ENCODE data around the gene BARHL1. TPM values are rescaled to one million over a fixed set of nuclear protein-coding genes. Genes with fewer than 3 reads are reported as not detected.

The BARHL1 gene
- total RNA-seq, 2 experiments from 2014 or later, result not detected

DNA sequence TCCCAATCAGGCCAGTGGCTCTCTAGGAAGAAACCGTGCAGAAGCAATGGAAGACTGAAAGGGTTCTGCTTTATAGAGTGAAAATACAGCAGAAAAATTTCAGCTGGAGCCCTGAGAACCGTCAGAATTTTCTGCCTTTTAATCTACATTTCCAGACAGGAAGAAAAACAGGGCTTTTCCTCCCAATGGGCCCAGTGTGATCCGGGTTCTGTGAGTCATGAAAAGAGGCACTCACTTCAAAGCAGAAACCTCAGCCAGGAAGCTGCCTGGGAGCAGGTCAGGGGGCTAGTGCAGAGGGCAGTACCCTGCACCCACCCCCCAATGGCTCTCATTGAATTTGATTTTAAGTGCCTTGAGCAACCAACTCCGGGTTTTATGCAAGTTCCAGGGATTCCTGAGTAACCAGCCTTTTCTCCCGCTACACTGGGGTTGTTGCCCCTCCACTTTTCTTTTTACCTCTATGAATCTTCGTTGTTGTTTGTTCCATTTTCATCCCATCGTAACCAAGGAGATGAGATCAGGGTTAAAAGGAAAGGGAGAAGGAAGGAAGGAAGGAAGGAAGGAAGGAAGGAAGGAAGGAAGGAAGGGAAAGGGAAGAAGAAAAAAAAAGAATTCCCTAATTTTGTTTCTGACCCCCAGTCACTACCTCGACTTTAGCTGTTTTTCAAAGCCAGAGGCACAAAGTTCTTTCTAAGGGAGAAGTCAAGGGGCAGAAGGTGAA is 1.3 kb downstream of the BARHL1 start:
- Mint-ChIP-seq H3K27me3 (peaks cover 80% of the 10 kb centered on the region), H3K4me3 (no peak overlapping the region), H3K36me3 (ENCODE audit: low read depth) (no peaks in the 10 kb centered on the region), H3K9me3 (no peaks in the 10 kb centered on the region), H3K27ac (no peak overlapping the region), H3K4me1 (peaks cover 7% of the 10 kb centered on the region)
- POLR2A ChIA-PET, result interaction anchor here (0.6 kb wide), 2 partner anchors 11 to 211 kb away, joined by 3 to 6 read pairs; no protein-coding TSS in a partner anchor
- DNase-seq, result no peak
- CTCF ChIA-PET, result interaction anchor here (1.3 kb wide), 1 partner anchor 12 kb away, joined by 4 read pairs; no protein-coding TSS in a partner anchor

DNA sequence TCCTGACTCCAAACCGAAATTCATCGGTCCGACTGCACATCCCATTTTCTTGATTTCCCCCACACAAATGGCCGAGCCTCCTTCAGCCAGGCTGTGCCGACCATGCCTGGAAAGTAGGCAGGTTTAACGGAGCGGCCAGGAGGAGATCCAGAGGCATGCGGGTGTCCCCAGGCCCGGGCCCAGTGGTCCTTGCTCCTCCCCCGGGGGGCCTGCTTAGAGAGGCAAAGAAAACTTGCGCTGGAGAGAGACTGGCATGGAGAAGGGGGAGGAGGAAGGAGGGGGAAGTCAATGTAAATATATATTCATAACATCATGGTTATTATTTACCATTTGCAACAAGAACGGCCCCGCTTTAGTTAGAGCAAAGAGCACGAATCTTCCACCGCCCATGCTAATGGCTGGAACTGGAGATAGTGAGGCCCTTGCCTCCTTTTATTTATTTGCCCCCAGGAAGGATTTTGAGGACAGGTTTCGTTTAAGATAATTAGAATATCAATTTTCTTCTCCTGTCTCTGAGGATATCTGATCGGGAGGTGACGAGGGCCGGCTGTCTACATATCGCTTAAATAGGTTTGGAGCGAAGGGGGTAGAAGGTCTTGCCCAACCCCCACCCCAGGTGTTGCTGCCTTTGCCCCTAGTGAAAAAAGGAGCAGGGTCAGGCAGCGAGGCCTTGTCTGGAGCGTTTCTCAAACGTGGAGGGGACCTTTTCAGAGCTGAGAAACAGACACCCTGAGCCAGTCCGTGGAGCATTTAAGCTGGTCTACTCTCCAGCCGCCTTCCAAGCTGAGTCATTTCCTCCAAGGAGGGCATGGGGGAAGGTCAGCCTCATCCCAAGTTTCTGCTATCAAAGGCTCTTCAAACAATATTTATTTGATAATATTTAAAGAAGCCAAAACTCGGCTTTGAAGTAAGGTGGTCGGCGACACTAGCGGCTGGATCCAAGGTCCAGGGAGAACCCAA is 2.5 kb downstream of the BARHL1 start:
- CTCF ChIA-PET, result interaction anchor here (1.3 kb wide), 1 partner anchor 13 kb away, joined by 4 read pairs; no protein-coding TSS in a partner anchor
- H3K27me3 Mint-ChIP-seq, result peaks cover 80% of the 10 kb centered on the region

DNA sequence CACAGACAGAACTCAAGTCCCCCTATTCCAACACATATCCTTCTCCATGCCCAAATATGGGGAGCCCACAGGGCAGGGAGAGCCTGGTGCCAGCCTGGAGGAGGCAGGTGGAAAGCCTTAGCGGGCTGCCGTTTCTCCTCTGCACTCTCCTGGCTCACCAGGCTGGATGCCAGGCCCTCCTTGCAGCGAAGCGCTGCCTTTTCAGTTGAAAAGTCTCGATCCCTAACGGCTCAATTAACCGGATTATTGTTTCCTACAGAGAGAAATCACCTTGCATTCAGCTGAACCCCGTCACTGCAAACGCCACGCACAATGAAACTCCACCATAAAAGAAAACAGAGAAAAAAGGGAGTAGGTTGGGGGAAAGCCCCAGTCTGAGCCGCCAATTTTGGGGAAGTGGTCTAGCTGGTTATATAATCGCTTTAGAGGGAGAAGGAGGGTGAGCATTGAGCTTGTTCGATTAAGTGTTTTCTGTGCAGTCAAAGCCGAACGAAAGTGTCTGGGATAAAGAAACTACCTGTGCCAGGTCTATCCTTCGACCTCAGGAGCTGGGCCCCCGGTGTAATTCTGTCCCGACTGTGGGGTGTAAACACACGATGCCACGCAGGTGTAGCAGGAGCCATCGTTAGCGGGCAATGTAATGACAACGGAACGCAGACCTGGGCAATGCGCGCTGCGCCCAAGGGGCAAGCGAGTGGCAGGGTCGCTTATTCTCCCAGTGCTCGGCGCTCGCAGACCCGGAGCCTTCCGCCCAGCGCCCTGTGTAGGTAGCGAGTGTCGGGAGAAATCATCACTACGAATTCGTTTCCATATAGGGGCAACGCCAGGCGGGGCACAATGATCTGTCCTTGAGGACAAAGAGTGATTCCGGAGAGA is 3.8 kb downstream of the BARHL1 start:
- no peak for DNase-seq
- ChIA-PET POLR2A (no interaction called here), CTCF (interaction anchor here (1.0 kb wide), 1 partner anchor 79 kb away, joined by 3 read pairs; no protein-coding TSS in a partner anchor)
- Mint-ChIP-seq H3K4me1 (peaks cover 10% of the 10 kb centered on the region), H3K4me3 (peak overlapping the region; percentile 22), H3K27ac (peak overlapping the region; percentile 17), H3K36me3 (ENCODE audit: low read depth) (no peaks in the 10 kb centered on the region), H3K9me3 (no peaks in the 10 kb centered on the region), H3K27me3 (peaks cover 78% of the 10 kb centered on the region)

More for the DNA sequence above, 2.5 kb downstream of the BARHL1 start:
- Mint-ChIP-seq H3K36me3 (ENCODE audit: low read depth) (no peaks in the 10 kb centered on the region), H3K4me1 (peaks cover 10% of the 10 kb centered on the region), H3K27ac (peak overlapping the region; percentile 73), H3K4me3 (no peak overlapping the region), H3K9me3 (no peaks in the 10 kb centered on the region)
- POLR2A ChIA-PET, result no interaction called here
- DNase-seq, result no peak

DNA sequence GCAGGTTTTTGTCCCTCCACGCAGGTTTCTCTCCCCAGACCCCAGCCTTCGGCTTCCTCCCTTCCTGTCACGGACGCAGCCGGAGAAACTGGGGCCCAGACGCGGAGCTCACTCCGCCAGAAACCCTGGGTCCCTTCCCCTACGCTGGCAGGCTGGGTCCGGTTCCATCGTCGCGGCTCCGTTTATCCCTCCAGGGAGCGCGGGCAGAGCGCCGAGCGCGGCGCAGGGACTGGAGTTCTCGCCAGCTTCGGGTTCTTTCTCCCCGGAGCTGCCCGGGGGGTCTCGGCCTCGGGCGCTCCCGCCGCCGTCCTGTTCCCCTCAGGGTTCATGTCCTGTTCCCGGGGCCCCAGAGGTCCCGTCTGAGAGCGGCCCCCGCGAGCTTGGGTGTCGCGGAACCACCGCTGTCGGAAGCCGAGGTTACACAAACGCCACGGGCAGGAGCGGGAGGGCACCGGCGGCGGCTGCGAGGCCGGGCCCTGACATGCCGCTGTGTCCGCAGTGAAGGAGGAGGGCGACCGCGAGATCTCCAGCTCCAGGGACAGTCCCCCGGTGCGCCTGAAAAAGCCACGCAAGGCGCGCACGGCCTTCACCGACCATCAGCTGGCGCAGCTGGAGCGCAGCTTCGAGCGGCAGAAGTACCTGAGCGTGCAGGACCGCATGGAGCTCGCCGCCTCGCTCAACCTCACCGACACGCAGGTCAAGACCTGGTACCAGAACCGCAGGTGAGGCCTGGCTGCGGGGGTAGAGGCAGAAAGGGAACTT is 4.6 kb downstream of the BARHL1 start:
- no peaks in the 10 kb centered on the region for H3K36me3 Mint-ChIP-seq (ENCODE audit: low read depth)
- peaks cover 78% of the 10 kb centered on the region for H3K27me3 Mint-ChIP-seq
- H3K9me3 Mint-ChIP-seq, result no peaks in the 10 kb centered on the region
- no peak for DNase-seq
- H3K4me3 Mint-ChIP-seq, result no peak overlapping the region
- peaks cover 4% of the 10 kb centered on the region for H3K4me1 Mint-ChIP-seq
- ChIA-PET POLR2A (no interaction called here), CTCF (interaction anchor here (1.0 kb wide), 1 partner anchor 80 kb away, joined by 3 read pairs; no protein-coding TSS in a partner anchor)
- no peak overlapping the region for H3K27ac Mint-ChIP-seq

DNA sequence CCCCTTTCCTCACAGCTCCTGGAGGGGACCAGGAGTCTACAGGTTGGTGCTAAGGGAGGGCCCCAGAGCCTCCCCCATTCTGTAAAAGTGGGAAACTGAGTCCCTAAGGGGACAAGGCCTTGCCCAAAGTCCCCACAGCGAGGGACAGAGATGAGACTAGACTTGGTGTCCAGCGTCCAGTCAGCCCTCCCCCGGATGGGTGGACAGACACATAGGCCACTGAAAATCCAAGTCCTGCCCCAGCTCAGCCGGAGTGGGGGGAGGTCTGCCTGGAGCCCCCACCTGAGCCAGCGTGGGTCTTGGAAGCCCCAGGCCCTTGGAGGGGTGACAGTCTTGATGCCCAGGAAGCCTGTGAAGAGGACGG is 5.2 kb downstream of the BARHL1 start:
- Mint-ChIP-seq H3K27me3 (peaks cover 79% of the 10 kb centered on the region), H3K27ac (no peak overlapping the region), H3K36me3 (ENCODE audit: low read depth) (no peaks in the 10 kb centered on the region), H3K4me1 (peaks cover 4% of the 10 kb centered on the region), H3K4me3 (no peak overlapping the region), H3K9me3 (no peaks in the 10 kb centered on the region)
- no peak for DNase-seq
- ChIA-PET POLR2A (no interaction called here), CTCF (interaction anchor here (1.0 kb wide), 1 partner anchor 81 kb away, joined by 3 read pairs; no protein-coding TSS in a partner anchor)

DNA sequence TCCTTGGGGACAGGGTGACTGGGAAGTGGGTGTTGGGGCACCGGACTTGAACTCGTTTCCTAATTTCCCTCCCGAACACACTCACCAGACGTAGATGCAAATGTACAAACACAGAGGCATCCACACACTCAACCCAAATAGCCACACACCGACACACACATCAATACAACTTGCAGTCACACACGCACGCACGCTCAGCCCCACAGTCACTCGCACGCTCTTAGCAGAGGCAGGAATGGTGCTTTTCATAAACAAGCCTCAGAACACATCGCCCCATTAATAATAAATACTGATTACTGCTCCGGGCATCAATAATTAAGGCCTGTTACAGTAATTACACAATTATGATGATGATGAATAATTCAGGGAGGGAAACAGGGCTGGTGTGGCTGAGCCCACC is 5.7 kb downstream of the BARHL1 start:
- ChIA-PET CTCF (no interaction called here), POLR2A (no interaction called here)
- Mint-ChIP-seq H3K36me3 (ENCODE audit: low read depth) (no peaks in the 10 kb centered on the region), H3K9me3 (no peaks in the 10 kb centered on the region), H3K4me1 (peaks cover 4% of the 10 kb centered on the region), H3K27me3 (peaks cover 77% of the 10 kb centered on the region), H3K4me3 (no peak overlapping the region), H3K27ac (no peak overlapping the region)
- no peak for DNase-seq

DNA sequence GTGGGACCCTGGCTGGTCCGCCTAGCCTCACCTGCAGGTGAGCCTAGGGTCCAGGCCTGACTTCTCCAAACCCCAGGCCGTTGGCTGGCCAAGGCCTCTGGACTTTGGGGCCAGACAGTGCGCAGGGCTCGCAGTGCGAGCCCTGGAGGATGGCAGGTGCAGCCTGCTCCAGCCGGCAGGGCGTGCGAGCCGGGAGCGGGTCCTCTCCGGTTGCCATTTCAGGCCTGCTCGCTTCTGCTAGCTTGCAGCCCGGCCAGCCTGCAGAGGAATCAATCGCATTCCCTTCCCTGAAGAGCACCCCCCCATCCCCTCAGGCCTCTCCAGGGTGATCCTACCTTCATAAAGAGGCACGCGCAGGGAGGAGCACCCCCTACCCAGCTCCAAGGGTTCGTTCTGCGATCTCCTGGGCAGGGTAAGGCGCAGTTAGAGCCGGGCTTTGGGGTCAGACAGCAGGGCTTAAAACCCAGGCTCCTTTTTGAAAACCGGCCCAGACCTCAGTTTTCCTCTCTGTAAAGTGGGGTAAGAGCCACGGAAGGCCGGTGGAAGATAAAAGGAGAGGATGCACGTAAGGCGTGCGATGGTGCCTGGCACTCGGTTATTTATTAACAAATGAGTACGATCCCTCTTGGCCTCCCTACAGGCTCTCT is 6.2 kb downstream of the BARHL1 start:
- peaks cover 4% of the 10 kb centered on the region for H3K4me1 Mint-ChIP-seq
- no peaks in the 10 kb centered on the region for H3K36me3 Mint-ChIP-seq (ENCODE audit: low read depth)
- no peak overlapping the region for H3K27ac Mint-ChIP-seq
- no peak overlapping the region for H3K4me3 Mint-ChIP-seq
- H3K27me3 Mint-ChIP-seq, result peaks cover 71% of the 10 kb centered on the region
- DNase-seq, result no peak
- ChIA-PET POLR2A (no interaction called here), CTCF (no interaction called here)
- no peaks in the 10 kb centered on the region for H3K9me3 Mint-ChIP-seq

DNA sequence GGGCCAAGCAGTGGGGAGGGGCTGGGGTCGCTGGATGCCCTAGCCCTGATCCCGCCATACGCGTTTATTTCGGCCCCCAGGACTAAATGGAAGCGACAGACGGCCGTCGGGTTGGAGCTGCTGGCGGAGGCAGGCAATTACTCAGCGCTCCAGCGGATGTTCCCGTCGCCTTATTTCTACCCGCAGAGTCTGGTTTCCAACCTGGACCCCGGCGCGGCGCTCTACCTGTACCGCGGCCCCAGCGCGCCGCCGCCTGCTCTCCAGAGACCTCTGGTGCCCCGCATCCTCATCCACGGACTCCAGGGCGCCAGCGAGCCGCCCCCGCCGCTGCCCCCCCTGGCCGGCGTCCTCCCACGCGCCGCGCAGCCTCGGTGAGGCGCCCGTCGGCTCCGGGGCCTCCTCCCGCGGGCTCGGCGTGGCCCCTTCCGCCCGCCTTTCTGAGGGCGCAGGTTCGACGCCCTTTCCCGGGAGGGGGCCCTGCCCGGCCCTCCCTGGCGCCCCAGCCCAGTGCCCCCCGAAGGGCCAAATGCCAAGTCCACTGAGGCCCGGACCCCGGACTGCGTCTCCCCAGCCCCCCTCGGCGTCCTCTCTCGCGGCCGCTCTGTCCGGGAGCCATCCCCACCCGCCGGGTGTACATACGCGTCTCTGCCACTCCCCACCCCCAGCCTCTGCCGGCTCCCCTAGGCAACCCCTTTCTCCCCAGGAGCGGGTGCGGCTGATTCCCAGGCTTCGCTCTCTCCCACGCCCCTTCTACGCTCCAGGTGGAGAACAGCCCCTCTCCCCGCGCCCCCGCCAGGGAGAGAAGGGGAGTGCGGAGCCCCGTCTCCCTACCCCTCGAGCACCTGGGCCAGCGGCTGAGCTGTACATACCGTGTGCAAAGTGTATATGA is 7.0 kb downstream of the BARHL1 start:
- ChIA-PET CTCF (interaction anchor here (1.1 kb wide), 1 partner anchor 10 kb away, joined by 3 read pairs; no protein-coding TSS in a partner anchor), POLR2A (no interaction called here)
- Mint-ChIP-seq H3K27ac (no peak overlapping the region), H3K4me3 (no peak overlapping the region), H3K36me3 (ENCODE audit: low read depth) (no peaks in the 10 kb centered on the region), H3K9me3 (no peaks in the 10 kb centered on the region), H3K4me1 (peaks cover 4% of the 10 kb centered on the region), H3K27me3 (peaks cover 65% of the 10 kb centered on the region)
- no peak for DNase-seq

DNA sequence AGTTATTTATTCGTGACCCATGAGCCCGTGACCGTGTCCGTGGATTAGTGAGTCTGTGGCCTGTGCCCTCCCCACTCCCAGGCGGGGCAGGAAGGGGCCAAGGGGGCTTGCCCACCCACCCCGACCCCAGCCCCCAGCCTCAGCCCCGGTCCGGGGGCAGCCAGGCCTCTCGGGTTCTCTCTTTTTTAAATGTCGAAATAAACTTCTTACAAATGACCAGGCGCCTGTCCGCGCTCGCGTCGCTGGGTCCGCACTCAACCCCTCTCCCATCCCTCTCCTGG is 7.6 kb downstream of the BARHL1 start:
- ChIA-PET CTCF (interaction anchor here (1.1 kb wide), 1 partner anchor 10 kb away, joined by 3 read pairs; no protein-coding TSS in a partner anchor), POLR2A (no interaction called here)
- no peak for DNase-seq
- Mint-ChIP-seq H3K9me3 (no peaks in the 10 kb centered on the region), H3K4me3 (no peak overlapping the region), H3K36me3 (ENCODE audit: low read depth) (peaks cover 1% of the 10 kb centered on the region), H3K4me1 (peaks cover 4% of the 10 kb centered on the region), H3K27me3 (peaks cover 59% of the 10 kb centered on the region), H3K27ac (no peak overlapping the region)

DNA sequence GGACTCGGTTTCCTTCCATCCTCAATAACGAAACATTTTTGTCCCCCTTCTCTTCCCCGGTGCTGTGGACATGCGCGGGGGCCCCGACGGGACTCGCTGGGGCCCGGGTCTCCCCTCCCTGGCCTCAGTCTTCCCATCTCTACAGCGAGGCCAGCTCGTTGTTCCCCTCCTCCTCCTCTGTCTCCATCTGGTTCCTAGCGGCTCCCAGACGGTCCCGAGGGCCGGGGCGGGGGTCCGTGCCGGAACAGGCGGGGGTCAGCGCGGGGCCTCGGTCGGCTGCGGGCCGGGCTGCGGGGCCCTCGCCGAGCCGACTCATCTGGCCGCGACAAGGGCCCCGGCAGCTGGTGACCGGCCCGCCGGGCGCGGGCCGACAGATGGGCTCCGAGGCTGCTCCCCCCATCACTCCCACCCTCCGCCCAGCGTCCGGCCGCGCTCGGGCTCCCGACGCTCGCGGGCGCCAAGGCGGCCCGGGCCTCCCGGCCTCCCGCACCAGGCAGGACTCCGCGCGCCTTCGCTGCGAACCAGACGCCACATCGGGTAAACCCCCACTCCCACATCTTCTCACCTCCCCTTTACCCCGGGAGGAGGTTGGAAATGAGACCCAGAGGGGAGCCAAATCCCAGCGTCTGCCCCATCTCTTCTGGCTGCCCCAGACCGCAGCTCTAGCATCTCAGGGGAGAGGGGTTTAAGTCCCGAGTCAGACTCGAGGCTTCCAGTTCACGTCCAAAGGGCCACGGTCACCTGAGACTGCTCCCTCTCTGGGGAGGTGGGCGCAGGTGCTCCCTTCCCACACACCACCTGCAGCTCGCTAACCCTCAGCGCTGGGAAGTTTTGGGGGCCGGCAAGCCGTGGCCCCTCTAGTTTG is 8.1 kb downstream of the BARHL1 start:
- Mint-ChIP-seq H3K9me3 (no peaks in the 10 kb centered on the region), H3K27ac (no peak overlapping the region), H3K4me3 (no peak overlapping the region), H3K27me3 (peaks cover 54% of the 10 kb centered on the region), H3K4me1 (peaks cover 4% of the 10 kb centered on the region), H3K36me3 (ENCODE audit: low read depth) (peaks cover 1% of the 10 kb centered on the region)
- ChIA-PET POLR2A (no interaction called here), CTCF (interaction anchor here (1.1 kb wide), 1 partner anchor 11 kb away, joined by 3 read pairs; no protein-coding TSS in a partner anchor)
- no peak for DNase-seq
